GM19351 (cell line): ENCODE results near the gene AGAP1.
"Not testable (repeated sequence)": the region's sequence is repeated elsewhere in the genome, so short reads cannot be mapped to it uniquely, and the experiment has no call there.

Source experiments
- ATAC-seq: cut with Tn5 transposase; IDR thresholded peaks from one replicate; pipeline ENCODE4 v1.9.1; 2021; ENCODE audit warnings: mild to moderate bottlenecking, moderate library complexity; ENCODE audit not compliant: unreplicated experiment

Gene AGAP1

GRCh38 chr2:236045251-236046235 is 551.7 kb downstream of the AGAP1 start:
- ATAC-seq, result no peak

GRCh38 chr2:236046715-236047114 is 552.9 kb downstream of the AGAP1 start:
- no peak for ATAC-seq

- no peak for ATAC-seq
Observed at GRCh38 chr2:236047176-236047575, 553.3 kb downstream of the AGAP1 start.

- ATAC-seq, result no peak
Observed at GRCh38 chr2:236047886-236048540, 554.2 kb downstream of the AGAP1 start.

- no peak for ATAC-seq
Observed at GRCh38 chr2:236049981-236050380, 556.1 kb downstream of the AGAP1 start.

GRCh38 chr2:236051351-236051750 is 557.5 kb downstream of the AGAP1 start:
- no peak for ATAC-seq

GRCh38 chr2:236051806-236052205 is 558.0 kb downstream of the AGAP1 start:
- no peak for ATAC-seq

GRCh38 chr2:236052206-236052605 is 558.4 kb downstream of the AGAP1 start:
- no peak for ATAC-seq

- ATAC-seq, result no peak
Observed at GRCh38 chr2:236052926-236053821, 559.3 kb downstream of the AGAP1 start.

GRCh38 chr2:236054125-236054524 is 560.3 kb downstream of the AGAP1 start:
- ATAC-seq, result no peak

- ATAC-seq, result no peak
Observed at GRCh38 chr2:236054621-236055305, 560.9 kb downstream of the AGAP1 start.

- no peak for ATAC-seq
Observed at GRCh38 chr2:236055471-236055870, 561.6 kb downstream of the AGAP1 start.

GRCh38 chr2:236056141-236056540 is 562.3 kb downstream of the AGAP1 start:
- ATAC-seq, result no peak

GRCh38 chr2:236057375-236057774 is 563.5 kb downstream of the AGAP1 start:
- no peak for ATAC-seq

GRCh38 chr2:236061497-236061896 is 567.7 kb downstream of the AGAP1 start:
- no peak for ATAC-seq

GRCh38 chr2:236061899-236062298 is 568.1 kb downstream of the AGAP1 start:
- ATAC-seq, result no peak

GRCh38 chr2:236062806-236063205 is 569.0 kb downstream of the AGAP1 start:
- not testable (repeated sequence) for ATAC-seq

- ATAC-seq, result no peak
Observed at GRCh38 chr2:236063994-236064393, 570.2 kb downstream of the AGAP1 start.

- ATAC-seq, result no peak
Observed at GRCh38 chr2:236065314-236066160, 571.7 kb downstream of the AGAP1 start.

GRCh38 chr2:236070236-236070635 is 576.4 kb downstream of the AGAP1 start:
- no peak for ATAC-seq
